ENCODE measurements around the gene NAA38. TPM values are rescaled to one million over a fixed set of nuclear protein-coding genes. Genes with fewer than 3 reads are reported as not detected.

The NAA38 gene
- total and polyA plus RNA-seq, 10 donors = 51.0 to 185 (median 65.6) TPM

- TF ChIP-seq POLR2AphosphoS5 (IDR thresholded peaks at IDR 0.05) (peak in 2 of 3 donors; percentile 13 to 62), CTCF (IDR thresholded peaks at IDR 0.05 in 8 of 11, conservative IDR thresholded peaks at IDR 0.05 in 3 of 11) (no peak)
- Histone ChIP-seq H3K27me3 (replicated peaks in 1 of 7) (no peaks in the 10 kb centered on the region), H3K9me3 (no peaks in the 10 kb centered on the region), H3K4me3 (no peak overlapping the region), H3K27ac (peak overlapping the region in 1 of 8 donors; percentile 3), H3K36me3 (peaks cover 3 to 71% (median 64%) of the 10 kb centered on the region in 6 donors), H3K4me1 (peaks cover 18 to 88% (median 32%) of the 10 kb centered on the region in 6 donors)
- no peak for DNase-seq
- intact Hi-C loops (cut with DNase I; ENCODE audit: low total_unique reads) = no loop called here
- WGBS, 5 donors = 84 to 92% (median 90%) methylated on average over 31 to 34 of the region's 34 CpGs
Measured at GRCh38 chr17:7846765-7847661, 10.3 kb downstream of the NAA38 start.

DNA sequence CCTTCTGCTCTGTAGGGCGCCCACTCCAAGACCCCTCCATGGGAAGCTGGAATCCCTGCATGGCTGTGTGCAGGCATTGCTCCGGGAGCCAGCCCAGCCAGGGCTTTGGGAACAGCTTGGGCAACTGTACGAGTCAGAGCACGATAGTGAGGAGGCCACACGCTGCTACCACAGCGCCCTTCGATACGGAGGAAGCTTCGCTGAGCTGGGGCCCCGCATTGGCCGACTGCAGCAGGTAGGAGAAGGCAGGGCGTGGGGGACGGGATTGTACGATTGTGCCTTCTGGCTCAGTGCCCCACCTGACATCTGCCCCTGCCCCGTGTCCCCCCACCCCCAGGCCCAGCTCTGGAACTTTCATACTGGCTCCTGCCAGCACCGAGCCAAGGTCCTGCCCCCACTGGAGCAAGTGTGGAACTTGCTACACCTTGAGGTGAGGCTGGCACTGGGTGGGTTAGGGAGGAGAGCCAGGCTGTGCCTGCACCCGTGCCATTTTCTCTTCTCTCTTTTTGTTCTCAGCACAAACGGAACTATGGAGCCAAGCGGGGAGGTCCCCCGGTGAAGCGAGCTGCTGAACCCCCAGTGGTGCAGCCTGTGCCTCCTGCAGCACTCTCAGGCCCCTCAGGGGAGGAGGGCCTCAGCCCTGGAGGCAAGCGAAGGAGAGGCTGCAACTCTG lies 11.2 kb downstream of the NAA38 start:
- peaks cover 3 to 63% (median 57%) of the 10 kb centered on the region in 6 donors for H3K36me3 ChIP-seq
- no peak for DNase-seq

GRCh38 chr17:7845359-7846062 lies 11.8 kb downstream of the NAA38 start:
- intact Hi-C loops (cut with DNase I; ENCODE audit: low total_unique reads) = no loop called here
- peak overlapping the region; percentile 68 to 91 (median 77) for H3K4me3 ChIP-seq
- H3K9me3 ChIP-seq = no peaks in the 10 kb centered on the region
- TF ChIP-seq POLR2AphosphoS5 (IDR thresholded peaks at IDR 0.05) (no peak), POLR2A (IDR thresholded peaks at IDR 0.05) (no peak), CTCF (IDR thresholded peaks at IDR 0.05 in 8 of 11, conservative IDR thresholded peaks at IDR 0.05 in 3 of 11) (no peak)
- 81 to 86% (median 86%) methylated on average over 8 to 15 of the region's 15 CpGs for WGBS, 5 donors
- H3K36me3 ChIP-seq = peaks cover 3 to 61% (median 50%) of the 10 kb centered on the region in 6 donors
- H3K27ac ChIP-seq = peak overlapping the region; percentile 92 to 100 (median 97)
- H3K27me3 ChIP-seq (replicated peaks in 1 of 7) = no peaks in the 10 kb centered on the region
- no peak for DNase-seq
- peaks cover 18 to 87% (median 31%) of the 10 kb centered on the region in 6 donors for H3K4me1 ChIP-seq

More for the DNA sequence above, 11.2 kb downstream of the NAA38 start:
- intact Hi-C loops (cut with DNase I; ENCODE audit: low total_unique reads) = no loop called here
- Histone ChIP-seq H3K27me3 (replicated peaks in 1 of 7) (no peaks in the 10 kb centered on the region), H3K27ac (peak overlapping the region in 3 of 8 donors; percentile 99 to 100 (median 99)), H3K4me3 (peak overlapping the region in 1 of 8 donors; percentile 85), H3K4me1 (peaks cover 12 to 87% (median 30%) of the 10 kb centered on the region in 6 donors), H3K9me3 (no peaks in the 10 kb centered on the region)
- 87 to 94% (median 91%) methylated on average over 14 to 22 of the region's 22 CpGs for WGBS, 5 donors
- TF ChIP-seq POLR2AphosphoS5 (IDR thresholded peaks at IDR 0.05) (peak in 1 of 3 donors; percentile 32), POLR2A (IDR thresholded peaks at IDR 0.05) (no peak)
